HepG2 (cell line): Measurements from ENCODE around the gene CABP4. TPM values are rescaled to one million over a fixed set of nuclear protein-coding genes. Genes with fewer than 3 reads are reported as not detected.

Source experiments
- IKZF1 ChIP-seq: fragments of 450-650 bp; IDR thresholded peaks from 2 replicates; pipeline ENCODE4 v1.7.1; 2016
- KAT2B ChIP-seq: fragments of 150-350 bp; IDR thresholded peaks from 2 replicates; pipeline ENCODE4 v1.6.1; 2014; ENCODE audit warnings: low read depth, low read length, borderline replicate concordance
- PCBP1 ChIP-seq: fragments of 200-400 bp; formaldehyde crosslinking; IDR thresholded peaks from 2 replicates; pipeline ENCODE4 v1.6.1; 2017; ENCODE audit warnings: mild to moderate bottlenecking, low read depth, low read length, borderline replicate concordance
- RBM39 ChIP-seq: fragments of 200-400 bp; formaldehyde crosslinking; IDR thresholded peaks from one replicate; pipeline ENCODE4 v1.6.1; 2018; ENCODE audit warnings: antibody characterized with exemption, mild to moderate bottlenecking, low read depth, low read length; ENCODE audit not compliant: poor library complexity, severe bottlenecking
- RNF2 ChIP-seq: fragments of 450-650 bp; conservative IDR thresholded peaks from 2 replicates; pipeline ENCODE4 v1.6.1; 2016; ENCODE audit warnings: low read depth
- SMC3 ChIP-seq: IDR thresholded peaks from 2 replicates; pipeline ENCODE4 v1.6.1; 2011; ENCODE audit warnings: low read length, improper control_type of control experiment
- TBX3 ChIP-seq: fragments of 450-650 bp; IDR thresholded peaks from 2 replicates; pipeline ENCODE4 v1.6.1; 2017; ENCODE audit warnings: antibody characterized with exemption, mild to moderate bottlenecking, inconsistent platforms, borderline replicate concordance
- THAP11 ChIP-seq: IDR thresholded peaks from 2 replicates; pipeline ENCODE4 v1.6.1; 2016; ENCODE audit warnings: missing biosample characterization, missing genetic modification reagents
- WIZ ChIP-seq: sonication (generic); formaldehyde crosslinking; IDR thresholded peaks from 2 replicates; pipeline ENCODE4 v1.5.1; 2020; ENCODE audit warnings: mild to moderate bottlenecking, missing genetic modification reagents
- ZC3H13 ChIP-seq: sonication (generic); formaldehyde crosslinking; IDR thresholded peaks from 2 replicates; pipeline ENCODE4 v1.8.1; 2023; ENCODE audit warnings: mild to moderate bottlenecking, missing genetic modification reagents, moderate library complexity
- ZFP36L2 ChIP-seq: sonication (generic); formaldehyde crosslinking; IDR thresholded peaks from 2 replicates; pipeline ENCODE4 v1.4.0; 2020; ENCODE audit warnings: missing genetic modification reagents
- ZIK1 ChIP-seq: sonication (generic); formaldehyde crosslinking; IDR thresholded peaks from 2 replicates; pipeline ENCODE4 v1.5.0; 2020; ENCODE audit warnings: mild to moderate bottlenecking, low read depth, missing genetic modification reagents, borderline replicate concordance
- ZNF12 ChIP-seq: sonication (generic); formaldehyde crosslinking; IDR thresholded peaks from 2 replicates; pipeline ENCODE4 v1.5.0; 2020; ENCODE audit warnings: missing genetic modification reagents
- ZNF263 ChIP-seq: sonication (generic); formaldehyde crosslinking; IDR thresholded peaks from 2 replicates; pipeline ENCODE4 v1.4.0; 2020; ENCODE audit warnings: missing genetic modification reagents
- ZNF562 ChIP-seq: sonication (generic); formaldehyde crosslinking; IDR thresholded peaks from 2 replicates; pipeline ENCODE4 v1.8.0; 2022; ENCODE audit warnings: missing genetic modification reagents, borderline replicate concordance
- polyA plus RNA-seq, 8 experiments: library from polyadenylated mRNA; depleted of rRNA in 3 of 8; stranded (reverse) in 7 of 8; unstranded in 1 of 8; fragments of >200 nt; fragmentation: Illumina TruSeq in 4 of 8; extraction: Trizol in 4 of 8; gene quantifications; 2 replicates each; pipeline versions ENCODE4 v1.2.1 to v1.2.3, GENCODE V29; 2011 to 2016; ENCODE audit warnings: low read depth in 4 of 8, missing spikeins in 1 of 8, mixed read lengths in 1 of 8; ENCODE audit not compliant: insufficient read depth in 1 of 8
- total RNA-seq, 5 experiments: library from RNA; depleted of rRNA; stranded (reverse); fragments of >200 nt; fragmentation: Illumina TruSeq; extraction: Trizol; gene quantifications; 2 replicates each; pipeline ENCODE4 v1.2.3, GENCODE V29; 2016; ENCODE audit warnings: low read depth in 1 of 5
- TF ChIP-seq, protein P1 (sequence below): sonication (generic); formaldehyde crosslinking; IDR thresholded peaks from 2 replicates; pipeline ENCODE4 v1.4.0; 2020; ENCODE audit warnings: mild to moderate bottlenecking, missing genetic modification reagents
- TF ChIP-seq, protein P2 (sequence below): sonication (generic); formaldehyde crosslinking; IDR thresholded peaks from 2 replicates; pipeline ENCODE4 v1.5.1; 2020; ENCODE audit warnings: missing genetic modification reagents, mild to moderate bottlenecking, borderline replicate concordance
- TF ChIP-seq, protein P3 (sequence below): sonication (generic); formaldehyde crosslinking; IDR thresholded peaks from 2 replicates; pipeline ENCODE4 v1.4.0; 2020; ENCODE audit warnings: missing genetic modification reagents
- TF ChIP-seq, protein P4 (sequence below): sonication (generic); formaldehyde crosslinking; IDR thresholded peaks from 2 replicates; pipeline ENCODE4 v1.8.0; 2022; ENCODE audit warnings: mild to moderate bottlenecking, missing genetic modification reagents

Gene CABP4
- total and polyA plus RNA-seq, 2 of the 13 experiments (the other 11 are each of a cell fraction or from before 2014, with no cell fraction given), result not detected

DNA sequence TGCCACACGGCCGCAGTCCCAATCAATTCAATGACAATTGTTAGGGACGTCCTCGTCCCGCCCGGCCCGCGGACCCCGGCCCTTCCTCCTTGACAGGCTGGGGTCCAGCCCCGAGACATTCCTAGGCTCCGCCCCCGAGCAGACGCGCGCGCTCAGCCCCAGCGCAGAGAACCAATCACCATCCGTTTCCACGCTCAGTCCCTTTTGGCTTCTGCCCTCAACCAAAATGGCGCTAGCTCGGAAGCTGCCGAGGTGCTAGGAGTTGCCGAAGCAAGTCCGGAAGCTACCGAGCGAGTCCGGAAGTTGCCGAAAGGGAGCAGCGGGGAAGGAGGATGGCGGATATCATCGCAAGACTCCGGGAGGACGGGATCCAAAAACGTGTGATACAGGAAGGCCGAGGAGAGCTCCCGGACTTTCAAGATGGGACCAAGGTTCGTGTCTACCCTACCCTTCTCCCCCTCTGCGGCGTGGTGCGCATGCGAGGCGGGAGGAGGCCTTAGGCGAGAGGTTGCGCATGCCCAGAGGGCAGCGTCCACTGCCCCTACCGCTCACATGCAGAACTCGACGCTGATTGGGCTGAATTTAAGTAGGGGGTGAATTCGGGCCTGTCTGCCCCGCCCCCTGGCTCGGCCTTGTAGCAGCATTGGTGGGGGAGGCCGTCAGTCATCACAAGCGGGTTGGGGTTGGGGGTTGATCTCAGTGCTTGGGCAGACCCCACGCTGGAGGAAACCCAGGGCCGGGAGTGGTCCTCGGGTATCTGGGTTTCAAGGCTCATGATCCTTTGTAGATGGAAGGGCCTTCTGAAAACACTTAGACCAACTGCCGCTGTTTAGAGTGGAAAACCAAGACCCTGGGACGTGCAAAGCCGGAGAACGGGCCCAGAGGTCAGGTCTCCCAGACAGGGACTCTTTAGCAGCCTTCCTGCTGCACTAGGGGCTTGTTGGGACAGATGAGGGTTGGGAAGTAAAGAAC lies 28.0 kb downstream of the CABP4 start, which contains the start of gene AIP (continued):
- TF ChIP-seq, protein P1, sequence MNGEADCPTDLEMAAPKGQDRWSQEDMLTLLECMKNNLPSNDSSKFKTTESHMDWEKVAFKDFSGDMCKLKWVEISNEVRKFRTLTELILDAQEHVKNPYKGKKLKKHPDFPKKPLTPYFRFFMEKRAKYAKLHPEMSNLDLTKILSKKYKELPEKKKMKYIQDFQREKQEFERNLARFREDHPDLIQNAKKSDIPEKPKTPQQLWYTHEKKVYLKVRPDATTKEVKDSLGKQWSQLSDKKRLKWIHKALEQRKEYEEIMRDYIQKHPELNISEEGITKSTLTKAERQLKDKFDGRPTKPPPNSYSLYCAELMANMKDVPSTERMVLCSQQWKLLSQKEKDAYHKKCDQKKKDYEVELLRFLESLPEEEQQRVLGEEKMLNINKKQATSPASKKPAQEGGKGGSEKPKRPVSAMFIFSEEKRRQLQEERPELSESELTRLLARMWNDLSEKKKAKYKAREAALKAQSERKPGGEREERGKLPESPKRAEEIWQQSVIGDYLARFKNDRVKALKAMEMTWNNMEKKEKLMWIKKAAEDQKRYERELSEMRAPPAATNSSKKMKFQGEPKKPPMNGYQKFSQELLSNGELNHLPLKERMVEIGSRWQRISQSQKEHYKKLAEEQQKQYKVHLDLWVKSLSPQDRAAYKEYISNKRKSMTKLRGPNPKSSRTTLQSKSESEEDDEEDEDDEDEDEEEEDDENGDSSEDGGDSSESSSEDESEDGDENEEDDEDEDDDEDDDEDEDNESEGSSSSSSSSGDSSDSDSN (CRISPR knock-in tag), result no peak; the same call in 1 of the 2 replicates
- TF ChIP-seq ZFP36L2, result no peak
- TF ChIP-seq, protein P2, sequence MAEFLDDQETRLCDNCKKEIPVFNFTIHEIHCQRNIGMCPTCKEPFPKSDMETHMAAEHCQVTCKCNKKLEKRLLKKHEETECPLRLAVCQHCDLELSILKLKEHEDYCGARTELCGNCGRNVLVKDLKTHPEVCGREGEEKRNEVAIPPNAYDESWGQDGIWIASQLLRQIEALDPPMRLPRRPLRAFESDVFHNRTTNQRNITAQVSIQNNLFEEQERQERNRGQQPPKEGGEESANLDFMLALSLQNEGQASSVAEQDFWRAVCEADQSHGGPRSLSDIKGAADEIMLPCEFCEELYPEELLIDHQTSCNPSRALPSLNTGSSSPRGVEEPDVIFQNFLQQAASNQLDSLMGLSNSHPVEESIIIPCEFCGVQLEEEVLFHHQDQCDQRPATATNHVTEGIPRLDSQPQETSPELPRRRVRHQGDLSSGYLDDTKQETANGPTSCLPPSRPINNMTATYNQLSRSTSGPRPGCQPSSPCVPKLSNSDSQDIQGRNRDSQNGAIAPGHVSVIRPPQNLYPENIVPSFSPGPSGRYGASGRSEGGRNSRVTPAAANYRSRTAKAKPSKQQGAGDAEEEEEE, result no peak
- no peak for TF ChIP-seq IKZF1
- TF ChIP-seq SMC3, result no peak
- peak; percentile 71 for TF ChIP-seq ZNF263 (CRISPR knock-in tag)
- peak; percentile 77; the same call in 1 of the 2 replicates for TF ChIP-seq ZC3H13
- peak; percentile 90 for TF ChIP-seq THAP11 (CRISPR knock-in tag)
- TF ChIP-seq ZNF562, result peak; percentile 54; the same call in 1 of the 2 replicates
- TF ChIP-seq ZIK1 (CRISPR knock-in tag), result peak; percentile 96; the same call in 1 of the 2 replicates
- TF ChIP-seq ZNF12 (CRISPR knock-in tag), result peak; percentile 70
- TF ChIP-seq RBM39, result peak; percentile 60
- TF ChIP-seq PCBP1, result no peak
- peak; percentile 100 for TF ChIP-seq RNF2
- TF ChIP-seq, protein P3, sequence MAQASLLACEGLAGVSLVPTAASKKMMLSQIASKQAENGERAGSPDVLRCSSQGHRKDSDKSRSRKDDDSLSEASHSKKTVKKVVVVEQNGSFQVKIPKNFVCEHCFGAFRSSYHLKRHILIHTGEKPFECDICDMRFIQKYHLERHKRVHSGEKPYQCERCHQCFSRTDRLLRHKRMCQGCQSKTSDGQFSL (CRISPR knock-in tag), result 0 out of 2 replicates have a peak, but pooled peaks have one; percentile 79
- TF ChIP-seq, protein P4, sequence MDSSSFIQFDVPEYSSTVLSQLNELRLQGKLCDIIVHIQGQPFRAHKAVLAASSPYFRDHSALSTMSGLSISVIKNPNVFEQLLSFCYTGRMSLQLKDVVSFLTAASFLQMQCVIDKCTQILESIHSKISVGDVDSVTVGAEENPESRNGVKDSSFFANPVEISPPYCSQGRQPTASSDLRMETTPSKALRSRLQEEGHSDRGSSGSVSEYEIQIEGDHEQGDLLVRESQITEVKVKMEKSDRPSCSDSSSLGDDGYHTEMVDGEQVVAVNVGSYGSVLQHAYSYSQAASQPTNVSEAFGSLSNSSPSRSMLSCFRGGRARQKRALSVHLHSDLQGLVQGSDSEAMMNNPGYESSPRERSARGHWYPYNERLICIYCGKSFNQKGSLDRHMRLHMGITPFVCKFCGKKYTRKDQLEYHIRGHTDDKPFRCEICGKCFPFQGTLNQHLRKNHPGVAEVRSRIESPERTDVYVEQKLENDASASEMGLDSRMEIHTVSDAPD (CRISPR knock-in tag), result peak; percentile 88; the same call in 1 of the 2 replicates
- TF ChIP-seq KAT2B, result no peak
- peak; percentile 95; the same call in 1 of the 2 replicates for TF ChIP-seq WIZ (CRISPR knock-in tag)
- TF ChIP-seq TBX3, result no peak
